Suppressor macrophage treated with lipopolysaccharide for 1 hour (primary cell): ENCODE results near the gene SHQ1.
A peak's percentile ranks its signal among the peaks of the same experiment; 100 is the strongest.

Experiments
- DNase-seq, 3 donors: peaks; one replicate each; pipeline ENCODE4 v3.0.0-alpha.2; 2020 to 2022

Gene SHQ1

DNA sequence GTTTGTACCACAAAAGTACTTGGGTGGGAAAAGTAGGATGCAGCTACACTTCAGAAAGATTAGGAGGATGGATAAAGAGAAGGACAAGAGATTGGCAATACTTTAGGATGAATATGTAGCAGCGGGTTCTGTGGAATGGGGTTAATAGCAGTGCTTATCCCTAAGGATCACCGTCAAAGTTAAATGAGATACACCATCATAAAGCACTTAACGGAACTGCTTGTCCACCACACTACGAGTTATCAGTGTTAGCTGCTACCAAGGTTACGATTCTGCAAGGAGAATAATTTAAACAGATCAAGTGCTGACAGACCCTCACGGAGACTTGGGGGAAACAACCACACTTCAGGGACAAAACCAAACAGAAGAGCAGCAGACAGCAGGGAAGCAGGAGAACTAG, 963 bp downstream of the SHQ1 start:
- no peak for DNase-seq

DNA sequence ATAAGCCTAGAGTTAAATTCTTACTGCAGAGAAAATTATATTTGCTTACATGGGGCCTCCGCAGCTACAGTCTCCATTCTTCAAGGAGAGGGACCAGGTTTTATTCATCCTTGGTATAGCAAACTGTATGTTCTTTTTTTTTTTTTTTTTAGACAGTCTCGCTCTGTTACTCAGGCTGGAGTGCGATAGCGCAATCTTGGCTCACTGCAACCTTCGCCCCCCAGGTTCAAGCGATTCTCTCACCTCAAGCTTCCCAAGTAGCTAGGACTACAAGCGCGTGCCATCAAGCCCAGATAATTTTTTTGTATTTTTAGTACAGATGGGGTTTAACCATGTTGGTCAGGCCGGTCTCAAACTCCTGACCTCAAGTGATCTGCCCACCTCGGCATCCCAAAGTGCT, 2.1 kb downstream of the SHQ1 start:
- DNase-seq = no peak

- DNase-seq = peak; percentile 18 to 61 (median 56)
These were observed 3.7 kb downstream of the SHQ1 start for GRCh38 chr3:72844436-72844993.

GRCh38 chr3:72839057-72839456, 9.2 kb downstream of the SHQ1 start:
- DNase-seq = no peak

DNA sequence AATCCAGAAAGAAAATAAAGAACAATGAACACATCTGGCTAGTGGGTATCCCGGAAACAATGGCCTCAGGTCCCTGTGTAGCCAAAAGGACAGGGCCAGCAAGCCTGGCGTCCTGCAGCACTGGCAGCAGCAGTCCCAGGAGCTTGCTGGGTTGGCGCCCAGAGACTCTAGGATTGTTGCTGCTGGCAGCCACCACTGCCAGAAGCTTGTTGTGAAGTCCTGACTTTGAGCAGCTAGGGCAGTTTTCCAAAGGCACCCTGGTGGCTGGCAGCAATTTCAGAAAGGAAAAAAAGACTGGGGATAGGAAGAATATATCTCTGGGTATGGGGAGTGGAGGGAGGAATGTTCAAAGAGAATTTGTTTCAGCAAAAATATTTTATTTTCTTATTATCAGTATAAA, 11.3 kb downstream of the SHQ1 start:
- DNase-seq = no peak

DNA sequence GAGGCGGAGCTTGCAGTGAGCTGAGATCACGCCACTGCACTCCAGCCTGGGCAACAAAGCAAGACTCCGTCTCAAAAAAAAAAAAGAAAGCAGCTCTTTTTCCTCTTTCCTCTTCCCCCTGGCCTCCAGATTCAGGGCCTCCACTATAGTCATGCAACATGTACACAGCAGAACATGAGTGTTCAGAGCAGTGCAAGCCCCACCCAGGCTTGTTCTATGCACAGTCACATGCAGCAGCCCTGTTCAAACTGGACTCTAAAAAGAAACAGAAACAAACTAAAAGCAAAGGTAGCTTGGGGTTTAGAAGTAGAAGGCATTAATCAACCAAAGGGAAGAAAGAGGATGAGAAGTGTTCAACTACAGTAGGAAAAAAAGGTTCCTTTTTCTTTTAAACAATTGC, 11.8 kb downstream of the SHQ1 start:
- DNase-seq = no peak

GRCh38 chr3:72830452-72831223, 17.6 kb downstream of the SHQ1 start:
- DNase-seq = no peak

DNA sequence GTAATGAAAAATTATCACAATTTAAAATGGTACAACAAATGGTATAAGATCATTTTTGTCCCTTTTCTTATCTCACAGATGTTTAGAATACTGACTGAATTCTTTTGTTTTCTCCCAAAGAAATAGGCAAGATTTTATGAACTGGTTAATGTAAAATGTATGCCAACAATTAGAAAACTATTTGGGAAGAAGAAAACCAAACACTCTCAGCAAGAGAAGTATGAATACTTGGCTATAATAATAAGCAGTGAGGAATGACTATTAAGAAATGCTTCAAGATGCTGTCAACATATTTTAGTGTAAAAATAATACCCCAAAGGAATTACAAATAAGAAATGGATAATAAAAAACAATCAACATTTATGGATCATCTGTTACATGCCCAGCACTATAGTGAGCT, 18.5 kb downstream of the SHQ1 start:
- no peak for DNase-seq

GRCh38 chr3:72821161-72821781, 27.0 kb downstream of the SHQ1 start:
- peak; percentile 40 to 69 (median 47) for DNase-seq

DNA sequence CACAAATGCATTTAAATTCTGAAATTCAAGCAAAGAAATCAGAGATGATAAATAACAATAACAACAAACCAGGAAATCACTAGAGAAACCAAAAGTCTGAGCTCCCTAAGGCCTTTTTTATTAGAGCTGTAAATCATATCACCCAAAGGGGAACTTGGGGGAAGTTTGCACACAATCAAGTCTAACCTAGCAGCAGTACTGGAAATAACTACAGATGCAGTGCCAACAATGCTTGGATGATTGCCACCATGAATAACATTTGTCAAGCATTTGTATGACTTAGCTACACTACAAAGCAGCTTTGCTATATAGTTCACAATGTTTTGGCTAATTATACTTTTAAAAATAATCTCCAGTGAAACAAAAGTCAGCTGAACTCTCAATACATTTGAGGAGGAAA, 27.8 kb downstream of the SHQ1 start:
- peak; percentile 62 to 83 (median 66) for DNase-seq

DNA sequence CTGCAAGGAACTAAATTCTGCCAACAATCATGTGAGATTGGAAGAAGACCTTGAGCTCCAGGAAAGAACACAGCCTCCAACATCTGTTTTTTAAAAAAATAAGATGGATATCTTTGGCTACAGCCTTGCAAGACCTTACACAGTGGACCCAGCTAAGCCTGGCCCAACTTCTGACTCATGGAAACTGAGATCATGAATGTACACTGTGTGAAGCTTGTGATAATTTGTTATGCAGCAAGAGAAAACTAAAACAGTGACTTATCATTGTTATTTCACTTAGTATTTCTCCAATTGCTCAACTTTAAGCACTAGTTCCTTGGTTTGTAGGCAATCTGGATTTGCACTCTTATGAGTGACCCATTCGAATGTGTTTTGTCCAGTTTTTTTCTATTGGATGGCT, 29.3 kb downstream of the SHQ1 start:
- peak; percentile 75 to 94 (median 77) for DNase-seq

DNA sequence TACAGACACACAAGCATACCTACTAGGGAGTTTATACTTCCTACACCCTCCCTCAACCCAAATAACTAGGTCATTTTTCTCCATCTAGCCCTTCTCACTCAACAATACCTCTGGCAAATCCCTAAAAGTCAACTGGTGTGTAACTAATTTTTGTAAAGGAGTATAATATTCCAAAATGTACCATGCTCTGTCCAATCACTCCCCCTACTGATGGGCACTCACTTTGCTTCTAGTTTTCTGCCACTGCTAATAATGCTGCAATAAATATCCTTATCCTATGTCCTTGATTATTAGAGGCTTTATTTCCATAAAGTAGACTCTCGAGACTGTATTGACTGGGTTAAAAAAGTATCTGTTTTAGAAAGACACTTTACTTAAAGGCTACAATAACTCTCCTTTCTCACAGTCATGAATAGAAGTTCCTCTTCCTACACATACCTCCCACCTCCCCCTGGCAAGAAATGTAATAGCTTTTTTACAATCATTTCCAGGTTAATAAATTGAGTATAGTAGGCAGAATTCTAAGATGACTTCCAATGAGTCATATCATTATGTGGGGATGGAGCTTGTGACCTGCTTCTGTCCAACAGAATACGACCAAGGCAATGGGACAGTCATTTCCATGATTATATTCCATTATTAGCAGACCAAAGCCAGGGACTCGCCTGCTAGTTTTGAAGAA, 30.0 kb downstream of the SHQ1 start:
- peak; percentile 35 to 55 (median 42) for DNase-seq

DNA sequence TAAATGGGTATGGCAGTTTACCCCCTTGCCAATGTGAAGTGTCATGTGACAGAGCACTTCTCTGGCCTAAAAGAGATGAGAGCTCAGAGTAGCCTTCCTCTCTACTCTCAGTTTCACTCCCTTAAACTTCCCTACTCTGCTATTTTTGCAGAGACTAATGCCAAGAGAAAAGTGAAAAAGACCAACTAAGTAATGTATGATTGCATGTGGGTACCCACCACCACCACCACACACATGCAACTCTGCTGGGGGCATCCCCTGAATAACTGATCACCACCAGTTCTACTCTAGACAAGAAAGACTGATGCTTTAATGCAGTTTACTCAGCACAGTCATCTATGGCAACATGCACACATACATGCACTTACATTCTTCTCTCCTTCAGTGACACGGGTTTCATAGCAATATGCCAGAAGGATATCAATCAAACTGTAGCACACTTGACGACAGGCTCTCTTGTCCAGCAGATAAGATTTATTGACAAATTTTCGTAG, 31.3 kb downstream of the SHQ1 start:
- DNase-seq = peak in 2 of 3 donors; percentile 4 to 13

DNA sequence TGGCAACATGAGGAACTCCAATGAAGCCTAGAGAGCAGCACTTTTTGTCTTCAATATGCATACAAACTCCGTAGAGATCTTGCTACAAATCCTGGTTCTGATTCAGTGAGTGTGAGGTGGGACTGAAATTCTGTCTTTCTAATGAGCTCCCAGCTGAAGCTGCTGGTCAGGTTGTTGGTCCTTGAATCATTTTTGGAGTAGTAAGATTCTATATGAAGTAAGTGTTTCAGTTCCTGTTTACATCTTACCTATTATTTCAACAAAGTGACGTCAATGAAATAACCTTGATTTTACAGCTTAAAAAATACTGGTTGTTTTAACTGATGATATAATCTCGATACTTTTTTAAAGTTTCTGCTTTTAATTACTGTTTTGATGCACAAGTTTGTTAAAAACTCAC, 33.9 kb downstream of the SHQ1 start:
- DNase-seq = no peak

- DNase-seq = no peak
These were observed 36.0 kb downstream of the SHQ1 start for GRCh38 chr3:72812201-72812600.

- DNase-seq = no peak
These were observed 36.7 kb downstream of the SHQ1 start for GRCh38 chr3:72811571-72811970.

GRCh38 chr3:72810659-72811434, 37.4 kb downstream of the SHQ1 start:
- no peak for DNase-seq

DNA sequence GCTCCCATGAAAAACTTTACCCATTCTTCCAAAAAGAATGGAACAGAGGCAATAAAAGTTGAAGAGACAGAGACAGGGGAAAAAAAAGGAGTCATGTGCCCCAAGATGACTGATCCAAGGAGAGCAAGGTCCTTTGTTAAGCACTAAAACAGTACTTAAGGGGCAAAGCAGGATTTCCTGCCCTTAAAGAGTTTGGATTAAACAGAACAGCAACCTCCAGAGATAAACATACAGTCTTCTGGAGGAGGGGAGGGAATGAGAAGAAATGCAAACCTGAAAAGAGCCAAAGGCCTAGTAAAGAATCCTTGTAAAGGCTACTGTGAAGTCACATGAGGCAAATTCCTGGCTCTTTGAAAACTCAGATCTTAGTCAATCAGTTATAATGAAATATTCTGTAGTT, 38.2 kb downstream of the SHQ1 start:
- DNase-seq = no peak

- no peak for DNase-seq
These were observed 43.9 kb downstream of the SHQ1 start for GRCh38 chr3:72804361-72804760.

DNA sequence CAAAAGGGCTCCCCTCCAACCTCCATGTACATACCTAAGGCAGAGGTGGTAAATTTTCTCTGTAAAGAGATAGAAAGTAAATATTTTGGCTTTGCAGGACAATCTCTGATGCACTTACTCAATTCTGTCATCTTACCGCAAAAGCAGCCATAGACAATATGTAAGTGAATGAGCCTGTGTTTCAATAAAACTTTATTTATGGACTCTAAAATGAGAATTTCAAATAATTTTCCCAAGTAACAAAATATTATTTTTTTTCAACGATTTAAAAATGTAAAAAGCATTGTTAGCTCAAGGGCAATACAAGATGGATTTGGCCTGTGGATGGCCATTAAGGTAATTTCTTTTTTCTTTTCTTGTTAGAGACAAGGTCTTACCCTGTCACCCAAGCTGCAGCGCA, 44.7 kb downstream of the SHQ1 start:
- no peak for DNase-seq

DNA sequence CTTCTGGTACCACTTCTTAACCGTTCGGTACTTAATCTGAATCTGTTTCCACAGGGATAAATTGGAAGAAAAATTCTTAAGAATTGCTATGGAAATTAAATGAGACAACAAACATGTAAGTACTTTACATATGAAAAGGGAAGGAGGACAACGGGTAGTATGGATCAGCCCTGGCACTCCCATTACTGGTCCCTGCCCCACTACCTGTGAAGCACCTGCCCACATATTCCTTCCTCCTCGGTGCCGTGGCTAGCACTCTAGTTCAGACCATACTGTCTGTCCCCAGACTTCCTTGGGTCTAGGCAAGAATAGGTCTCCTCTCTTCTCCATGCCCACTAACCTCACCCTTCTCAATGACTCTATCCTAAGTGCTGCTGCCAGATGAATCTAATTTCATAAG, 46.2 kb downstream of the SHQ1 start:
- DNase-seq = no peak

DNA sequence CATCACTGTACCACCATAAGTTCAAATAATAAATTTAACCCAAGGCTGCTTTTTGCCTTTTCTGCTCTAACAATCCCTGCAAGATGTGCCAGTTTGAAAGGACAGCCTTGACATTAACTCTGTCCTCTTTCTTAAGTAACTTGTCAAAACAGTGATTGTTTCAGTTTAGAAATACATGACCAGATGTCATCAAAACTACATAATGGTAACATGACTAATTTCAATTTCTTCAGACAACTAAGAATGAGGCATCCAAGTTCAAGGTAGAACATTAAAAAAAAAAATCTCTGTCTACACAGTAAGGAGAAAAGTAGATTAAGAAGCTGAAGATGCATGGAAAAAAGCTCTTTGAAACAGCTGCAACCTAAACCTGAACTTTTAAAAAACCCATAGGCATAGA, 47.4 kb downstream of the SHQ1 start:
- DNase-seq = no peak
